Glomerular visceral epithelial cell (primary cell): ENCODE measurements around the gene ARMC6.
"Not testable (repeated sequence)": the region's sequence is repeated elsewhere in the genome, so short reads cannot be mapped to it uniquely, and the experiment has no call there.

Source experiments
- DNase-seq: peaks from one replicate; pipeline ENCODE4 v3.0.0-alpha.2; 2016; ENCODE audit errors: extremely low spot score

ARMC6 gene

GRCh38 chr19:19074196-19074882 is 40.9 kb downstream of the ARMC6 start:
- no peak for DNase-seq

GRCh38 chr19:19075126-19075525 is 41.7 kb downstream of the ARMC6 start:
- no peak for DNase-seq

GRCh38 chr19:19076476-19076875 is 43.1 kb downstream of the ARMC6 start:
- no peak for DNase-seq

- DNase-seq: no peak
These were observed 43.7 kb downstream of the ARMC6 start for GRCh38 chr19:19077103-19077502.

- no peak for DNase-seq
These were observed 45.4 kb downstream of the ARMC6 start for GRCh38 chr19:19078801-19079200.

GRCh38 chr19:19079571-19079970 is 46.2 kb downstream of the ARMC6 start:
- DNase-seq: no peak

- DNase-seq: no peak
These were observed 48.3 kb downstream of the ARMC6 start for GRCh38 chr19:19081642-19082151.

GRCh38 chr19:19083413-19084178 is 50.2 kb downstream of the ARMC6 start:
- no peak for DNase-seq

- DNase-seq: no peak
These were observed 54.3 kb downstream of the ARMC6 start for GRCh38 chr19:19087676-19088075.

- DNase-seq: no peak
These were observed 61.1 kb downstream of the ARMC6 start for GRCh38 chr19:19094513-19094912.

GRCh38 chr19:19095691-19096090 is 62.3 kb downstream of the ARMC6 start:
- DNase-seq: no peak

- no peak for DNase-seq
These were observed 63.5 kb downstream of the ARMC6 start for GRCh38 chr19:19096641-19097627.

- no peak for DNase-seq
These were observed 64.8 kb downstream of the ARMC6 start for GRCh38 chr19:19098084-19098702.

- no peak for DNase-seq
These were observed 65.6 kb downstream of the ARMC6 start for GRCh38 chr19:19098703-19099632.

- no peak for DNase-seq
These were observed 68.1 kb downstream of the ARMC6 start for GRCh38 chr19:19101540-19101939.

- DNase-seq: not testable (repeated sequence)
These were observed 69.2 kb downstream of the ARMC6 start for GRCh38 chr19:19102566-19102965.

- DNase-seq: no peak
These were observed 69.8 kb downstream of the ARMC6 start for GRCh38 chr19:19103167-19103566.

- peak; percentile 19 for DNase-seq
These were observed 72.1 kb downstream of the ARMC6 start for GRCh38 chr19:19105365-19106055.

- no peak for DNase-seq
These were observed 72.7 kb downstream of the ARMC6 start for GRCh38 chr19:19106056-19106551.
